CD4-positive, alpha-beta T cell (primary cell): ENCODE measurements around the gene STOML2. TPM values are rescaled to one million over a fixed set of nuclear protein-coding genes. Genes with fewer than 3 reads are reported as not detected.

Experiments used
- ATAC-seq: fragments of 200-7000 bp; cut with Tn5 transposase; one replicate; pipeline ENCODE4 v1.10.0; 2022; ENCODE audit warnings: mild to moderate bottlenecking; ENCODE audit not compliant: poor library complexity
- CTCF ChIA-PET: fragments of 350-600 bp; sonication (Branson Sonifier 250); formaldehyde crosslinking; loops from one replicate; lab custom pipeline; 2021; ENCODE audit warnings: antibody characterized with exemption, inconsistent platforms; lab: Charles Lee
- POLR2A ChIA-PET: fragments of 350-600 bp; sonication (Branson Sonifier 250); formaldehyde crosslinking; loops from one replicate; lab custom pipeline; 2021; ENCODE audit warnings: antibody characterized with exemption, inconsistent platforms; lab: Charles Lee
- DNase-seq, 14 experiments: peaks; one replicate each; pipeline ENCODE4 v3.0.0-alpha.2; 2013 to 2020; ENCODE audit warnings: mixed read lengths in 2 of 14
- H3K27ac ChIP-seq, 2 donors: one replicate each; pipeline versions ENCODE4 v1.5.1 to v1.7.0; 2013; ENCODE audit warnings: low read length in 2 of 2, low read depth in 1 of 2, mild to moderate bottlenecking in 1 of 2
- H3K27me3 ChIP-seq, 2 experiments: 1 replicate in 1 of 2; 2 replicates in 1 of 2; pipeline versions ENCODE4 v1.6.1 to v1.7.0; 2013; ENCODE audit warnings: low read length in 2 of 2, control low read depth in 1 of 2, mild to moderate bottlenecking in 1 of 2, moderate library complexity in 1 of 2; ENCODE audit not compliant: insufficient read depth in 2 of 2, control insufficient read depth in 1 of 2
- H3K36me3 ChIP-seq: one replicate; pipeline ENCODE4 v1.6.1; 2013; ENCODE audit warnings: low read length, control low read depth; ENCODE audit not compliant: insufficient read depth
- H3K4me1 ChIP-seq: one replicate; pipeline ENCODE4 v1.6.1; 2013; ENCODE audit warnings: low read length, control low read depth; ENCODE audit not compliant: insufficient read depth
- H3K4me3 ChIP-seq: one replicate; pipeline ENCODE4 v1.5.1; 2013; ENCODE audit warnings: mild to moderate bottlenecking, low read length, moderate library complexity
- H3K9me3 ChIP-seq, 2 experiments: 1 replicate in 1 of 2; 2 replicates in 1 of 2; pipeline versions ENCODE4 v1.6.1 to v1.7.0; 2013; ENCODE audit warnings: low read length in 2 of 2, mild to moderate bottlenecking in 2 of 2, control low read depth in 1 of 2, moderate library complexity in 1 of 2; ENCODE audit not compliant: control insufficient read depth in 1 of 2, insufficient read depth in 1 of 2
- H3K27ac Mint-ChIP-seq: one replicate; pipeline ENCODE4 v1.8.0; 2020; ENCODE audit warnings: mixed read lengths
- H3K27me3 Mint-ChIP-seq: one replicate; pipeline ENCODE4 v1.8.0; 2021; ENCODE audit warnings: mixed read lengths
- H3K36me3 Mint-ChIP-seq: one replicate; pipeline ENCODE4 v1.8.0; 2021; ENCODE audit warnings: low read depth, mixed read lengths
- H3K4me1 Mint-ChIP-seq: one replicate; pipeline ENCODE4 v1.8.0; 2021; ENCODE audit warnings: low read depth, mixed read lengths
- H3K4me3 Mint-ChIP-seq: one replicate; pipeline ENCODE4 v1.8.0; 2020; ENCODE audit warnings: mild to moderate bottlenecking, mixed read lengths
- H3K9me3 Mint-ChIP-seq: one replicate; pipeline ENCODE4 v1.8.0; 2020; ENCODE audit warnings: mixed read lengths
- CTCF ChIP-seq: fragments of 200-600 bp; IDR thresholded peaks from one replicate; pipeline ENCODE4 v1.8.0; 2022; ENCODE audit warnings: antibody characterized with exemption, mild to moderate bottlenecking
- intact Hi-C, 2 experiments: fragments of 100-400 bp; cut with DNase I in 1 of 2; cut with micrococcal nuclease in 1 of 2; formaldehyde crosslinking; loops; one replicate each; pipeline versions ENCODE4 v1.15.1 to v1.9.0; 2023 to 2025; cut with DNase I, micrococcal nuclease
- total RNA-seq, 174 experiments: library from RNA in 2 of 174; stranded (reverse) in 2 of 174; gene quantifications; one replicate each; pipeline ENCODE4 v1.2.3 and lab custom pipeline; 2021 to 2026

The STOML2 gene
- total RNA-seq, 2 experiments from 2014 or later, result 29.8 to 30.5 TPM

- Mint-ChIP-seq H3K36me3 (peaks cover 30% of the 10 kb centered on the region), H3K4me1 (peaks cover 44% of the 10 kb centered on the region), H3K27me3 (no peaks in the 10 kb centered on the region), H3K27ac (peak overlapping the region; percentile 25), H3K4me3 (no peak overlapping the region), H3K9me3 (no peaks in the 10 kb centered on the region)
- peaks cover 33% of the 10 kb centered on the region for H3K4me1 ChIP-seq
- ATAC-seq (no peak), DNase-seq (no peak)
- CTCF ChIA-PET, result no interaction called here
- H3K27me3 ChIP-seq, result no peaks in the 10 kb centered on the region
- no peak for TF ChIP-seq CTCF
- POLR2A ChIA-PET, result no interaction called here
- no peak overlapping the region for H3K27ac ChIP-seq
- H3K36me3 ChIP-seq, result peaks cover 7% of the 10 kb centered on the region
- H3K4me3 ChIP-seq, result no peak overlapping the region
- no peaks in the 10 kb centered on the region for H3K9me3 ChIP-seq
- intact Hi-C loops, result loop anchor here (5.0 to 10.0 kb wide), 4 partner anchors 38 to 550 kb away; partner anchors contain the start of genes DNAJB5 (in 1 of the 2), ENHO (in 1 of the 2) and SIGMAR1 (in 1 of the 2)
Measured at GRCh38 chr9:35074791-35075190, 28.1 kb downstream of the STOML2 start.

GRCh38 chr9:35074141-35074540 lies 28.8 kb downstream of the STOML2 start:
- Histone ChIP-seq H3K4me1 (peaks cover 36% of the 10 kb centered on the region), H3K27me3 (no peaks in the 10 kb centered on the region), H3K9me3 (no peaks in the 10 kb centered on the region), H3K27ac (no peak overlapping the region), H3K36me3 (peaks cover 7% of the 10 kb centered on the region), H3K4me3 (no peak overlapping the region)
- Mint-ChIP-seq H3K27ac (peak overlapping the region; percentile 25), H3K36me3 (peaks cover 30% of the 10 kb centered on the region), H3K9me3 (no peaks in the 10 kb centered on the region), H3K4me3 (no peak overlapping the region), H3K27me3 (no peaks in the 10 kb centered on the region), H3K4me1 (peaks cover 49% of the 10 kb centered on the region)
- ChIA-PET POLR2A (no interaction called here), CTCF (no interaction called here)
- intact Hi-C loops, result loop anchor here (5.0 to 10.0 kb wide), 4 partner anchors 38 to 549 kb away; partner anchors contain the start of genes DNAJB5 (in 1 of the 2), ENHO (in 1 of the 2) and SIGMAR1 (in 1 of the 2)
- TF ChIP-seq CTCF, result no peak
- ATAC-seq, result no peak
- DNase-seq, result no peak

- H3K9me3 Mint-ChIP-seq, result no peaks in the 10 kb centered on the region
- POLR2A ChIA-PET, result no interaction called here
- intact Hi-C loops, result loop anchor here (2.0 to 10.0 kb wide), 5 partner anchors 39 to 548 kb away; partner anchors contain the start of genes DNAJB5 (in 2 of the 2), ENHO (in 1 of the 2) and SIGMAR1 (in 1 of the 2)
- peaks cover 39% of the 10 kb centered on the region for H3K36me3 Mint-ChIP-seq
- H3K27ac ChIP-seq, result peak overlapping the region; percentile 92 to 96
- DNase-seq, result no peak
- H3K4me1 ChIP-seq, result peaks cover 37% of the 10 kb centered on the region
- H3K27me3 ChIP-seq, result no peaks in the 10 kb centered on the region
- no peaks in the 10 kb centered on the region for H3K9me3 ChIP-seq
- no peak for TF ChIP-seq CTCF
- CTCF ChIA-PET, result interaction anchor here (1.2 kb wide), 1 partner anchor 530 kb away, joined by 4 read pairs; no protein-coding TSS in a partner anchor
- peak overlapping the region; percentile 69 for H3K4me3 ChIP-seq
- H3K4me1 Mint-ChIP-seq, result peaks cover 49% of the 10 kb centered on the region
- no peaks in the 10 kb centered on the region for H3K27me3 Mint-ChIP-seq
- H3K4me3 Mint-ChIP-seq, result peak overlapping the region; percentile 85
- H3K27ac Mint-ChIP-seq, result peak overlapping the region; percentile 87
- peaks cover 11% of the 10 kb centered on the region for H3K36me3 ChIP-seq
- ATAC-seq, result no peak
Measured at GRCh38 chr9:35073279-35073612, 29.7 kb downstream of the STOML2 start.
